Caco-2 (cell line): ENCODE results near the gene LRP1B. TPM values are rescaled to one million over a fixed set of nuclear protein-coding genes. Genes with fewer than 3 reads are reported as not detected.

ENCODE experiments used
- BruUV-seq: library from RNA; stranded (reverse); fragments of 400-500 nt; replicated peaks from 2 replicates; lab custom pipeline; 2021; lab: Mats Ljungman, UMichigan
- CTCF ChIA-PET: fragments of 300-600 bp; sonication (Branson Sonifier 250); formaldehyde crosslinking; loops from one replicate; lab custom pipeline; 2022; ENCODE audit warnings: antibody characterized with exemption; lab: Charles Lee
- POLR2A ChIA-PET: fragments of 300-600 bp; sonication (Branson Sonifier 250); formaldehyde crosslinking; loops from one replicate; lab custom pipeline; 2022; ENCODE audit warnings: antibody characterized with exemption; lab: Charles Lee
- DNase-seq, 2 experiments: peaks; one replicate each; pipeline versions ENCODE4 v3.0.0 to v3.0.0-alpha.2; 2020 to 2022
- H3K27me3 ChIP-seq: replicated peaks from 2 replicates; pipeline ENCODE4 v1.6.0; 2011; ENCODE audit warnings: low read length; ENCODE audit not compliant: control insufficient read depth, insufficient read depth
- H3K36me3 ChIP-seq: 2 replicates; pipeline ENCODE4 v1.5.1; 2011; ENCODE audit warnings: low read length; ENCODE audit not compliant: control insufficient read depth, insufficient read depth
- H3K4me1 ChIP-seq: fragments of 250-450 bp; sonication (Bioruptor Pico); 2 replicates; pipeline ENCODE4 v1.5.1; 2020; ENCODE audit warnings: mild to moderate bottlenecking
- H3K4me3 ChIP-seq: 2 replicates; pipeline ENCODE4 v1.5.1; 2011; ENCODE audit warnings: low read depth, mild to moderate bottlenecking, control low read depth, low read length
- H3K9me3 ChIP-seq: fragments of 250-450 bp; sonication (Bioruptor Pico); 2 replicates; pipeline ENCODE4 v1.5.1; 2020; ENCODE audit warnings: mild to moderate bottlenecking, moderate library complexity
- H3K27ac Mint-ChIP-seq: one replicate; pipeline ENCODE4 v1.8.0; 2022; ENCODE audit warnings: mixed read lengths; ENCODE audit not compliant: unreplicated experiment
- H3K27me3 Mint-ChIP-seq: one replicate; pipeline ENCODE4 v1.8.0; 2022; ENCODE audit warnings: mixed read lengths; ENCODE audit not compliant: insufficient read depth, unreplicated experiment
- H3K36me3 Mint-ChIP-seq: one replicate; pipeline ENCODE4 v1.8.0; 2022; ENCODE audit warnings: mild to moderate bottlenecking, mixed read lengths; ENCODE audit not compliant: insufficient read depth, unreplicated experiment
- H3K4me1 Mint-ChIP-seq: one replicate; pipeline ENCODE4 v1.8.0; 2022; ENCODE audit warnings: low read depth, mixed read lengths; ENCODE audit not compliant: unreplicated experiment
- H3K4me3 Mint-ChIP-seq: one replicate; pipeline ENCODE4 v1.8.0; 2022; ENCODE audit warnings: mild to moderate bottlenecking, moderate library complexity, mixed read lengths; ENCODE audit not compliant: unreplicated experiment
- H3K9me3 Mint-ChIP-seq: one replicate; pipeline ENCODE4 v1.8.0; 2022; ENCODE audit warnings: mixed read lengths; ENCODE audit not compliant: unreplicated experiment
- intact Hi-C: fragments of 100-400 bp; cut with micrococcal nuclease; formaldehyde crosslinking; loops from one replicate; pipeline ENCODE4 v1.10.0; 2022; ENCODE audit not compliant: unreplicated experiment
- total RNA-seq: library from RNA; stranded (reverse); gene quantifications from 2 replicates; pipeline ENCODE4 v1.2.3, GENCODE V29; 2022
- TF ChIP-seq, protein P1 (sequence below), 2 experiments: fragments of 200-600 bp in 1 of 2; IDR thresholded peaks; 1 replicate in 1 of 2; 2 replicates in 1 of 2; pipeline versions ENCODE4 v1.5.1 to v1.8.0; 2011 to 2022; ENCODE audit warnings: antibody characterized with exemption in 1 of 2, control low read depth in 1 of 2, inconsistent platforms in 1 of 2, low read depth in 1 of 2, low read length in 1 of 2, mild to moderate bottlenecking in 1 of 2, moderate library complexity in 1 of 2; ENCODE audit not compliant: insufficient read depth in 1 of 2, severe bottlenecking in 1 of 2, unreplicated experiment in 1 of 2

The LRP1B gene
- total RNA-seq, 1 experiment from 2014 or later = not detected

DNA sequence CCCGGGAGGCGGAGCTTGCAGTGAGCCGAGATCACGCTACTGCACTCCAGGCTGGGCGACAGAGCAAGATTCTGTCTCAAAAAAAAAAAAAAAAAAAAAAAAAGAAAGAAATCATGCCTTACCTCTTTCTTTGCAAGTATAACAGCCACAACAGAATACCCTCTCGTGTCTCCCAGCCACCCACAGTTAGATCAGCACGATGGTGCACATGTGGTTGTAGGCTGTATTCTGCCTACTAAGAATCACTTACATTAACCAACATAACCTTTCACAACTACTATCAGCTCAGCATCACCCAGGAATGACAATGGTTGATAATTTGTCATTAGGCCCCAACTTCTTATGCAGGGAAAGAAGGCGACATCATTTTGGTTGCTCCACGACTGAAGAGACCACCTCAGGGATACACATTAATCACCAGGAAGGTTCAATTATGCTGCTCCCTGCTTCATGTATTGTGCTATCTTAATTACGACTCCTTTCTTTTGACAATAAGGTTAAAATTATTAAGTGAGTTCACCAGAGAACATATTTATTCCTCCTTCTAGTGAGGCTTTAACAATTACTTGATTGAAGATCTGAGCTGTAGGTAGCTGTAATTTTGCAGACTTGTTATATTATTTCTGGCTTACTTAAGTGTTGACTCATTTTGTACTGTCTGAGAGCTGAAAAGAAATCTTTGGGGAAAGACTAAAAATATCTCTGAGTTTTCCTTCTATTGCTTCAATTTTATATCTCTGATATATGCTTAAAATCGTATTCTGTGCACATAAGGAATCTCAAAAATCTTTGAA, 120.1 kb downstream of the LRP1B start:
- no peak for DNase-seq
- Mint-ChIP-seq H3K9me3 (no peaks in the 10 kb centered on the region), H3K4me3 (no peak overlapping the region), H3K27ac (no peak overlapping the region), H3K36me3 (no peaks in the 10 kb centered on the region), H3K4me1 (no peaks in the 10 kb centered on the region), H3K27me3 (peaks cover 3% of the 10 kb centered on the region)
- ChIA-PET CTCF (no interaction called here), POLR2A (no interaction called here)
- intact Hi-C loops = no loop called here
- Histone ChIP-seq H3K4me1 (peaks cover 13% of the 10 kb centered on the region), H3K27me3 (no peaks in the 10 kb centered on the region), H3K36me3 (no peaks in the 10 kb centered on the region), H3K9me3 (no peaks in the 10 kb centered on the region), H3K4me3 (no peak overlapping the region)
- no TSS peak for BruUV-seq
- TF ChIP-seq, protein P1, sequence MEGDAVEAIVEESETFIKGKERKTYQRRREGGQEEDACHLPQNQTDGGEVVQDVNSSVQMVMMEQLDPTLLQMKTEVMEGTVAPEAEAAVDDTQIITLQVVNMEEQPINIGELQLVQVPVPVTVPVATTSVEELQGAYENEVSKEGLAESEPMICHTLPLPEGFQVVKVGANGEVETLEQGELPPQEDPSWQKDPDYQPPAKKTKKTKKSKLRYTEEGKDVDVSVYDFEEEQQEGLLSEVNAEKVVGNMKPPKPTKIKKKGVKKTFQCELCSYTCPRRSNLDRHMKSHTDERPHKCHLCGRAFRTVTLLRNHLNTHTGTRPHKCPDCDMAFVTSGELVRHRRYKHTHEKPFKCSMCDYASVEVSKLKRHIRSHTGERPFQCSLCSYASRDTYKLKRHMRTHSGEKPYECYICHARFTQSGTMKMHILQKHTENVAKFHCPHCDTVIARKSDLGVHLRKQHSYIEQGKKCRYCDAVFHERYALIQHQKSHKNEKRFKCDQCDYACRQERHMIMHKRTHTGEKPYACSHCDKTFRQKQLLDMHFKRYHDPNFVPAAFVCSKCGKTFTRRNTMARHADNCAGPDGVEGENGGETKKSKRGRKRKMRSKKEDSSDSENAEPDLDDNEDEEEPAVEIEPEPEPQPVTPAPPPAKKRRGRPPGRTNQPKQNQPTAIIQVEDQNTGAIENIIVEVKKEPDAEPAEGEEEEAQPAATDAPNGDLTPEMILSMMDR (IDR thresholded peaks at IDR 0.05; ENCODE audit: insufficient read depth in 1 of 2, low read depth in 1 of 2, low read length in 1 of 2, severe bottlenecking in 1 of 2, unreplicated experiment in 1 of 2) = no peak

DNA sequence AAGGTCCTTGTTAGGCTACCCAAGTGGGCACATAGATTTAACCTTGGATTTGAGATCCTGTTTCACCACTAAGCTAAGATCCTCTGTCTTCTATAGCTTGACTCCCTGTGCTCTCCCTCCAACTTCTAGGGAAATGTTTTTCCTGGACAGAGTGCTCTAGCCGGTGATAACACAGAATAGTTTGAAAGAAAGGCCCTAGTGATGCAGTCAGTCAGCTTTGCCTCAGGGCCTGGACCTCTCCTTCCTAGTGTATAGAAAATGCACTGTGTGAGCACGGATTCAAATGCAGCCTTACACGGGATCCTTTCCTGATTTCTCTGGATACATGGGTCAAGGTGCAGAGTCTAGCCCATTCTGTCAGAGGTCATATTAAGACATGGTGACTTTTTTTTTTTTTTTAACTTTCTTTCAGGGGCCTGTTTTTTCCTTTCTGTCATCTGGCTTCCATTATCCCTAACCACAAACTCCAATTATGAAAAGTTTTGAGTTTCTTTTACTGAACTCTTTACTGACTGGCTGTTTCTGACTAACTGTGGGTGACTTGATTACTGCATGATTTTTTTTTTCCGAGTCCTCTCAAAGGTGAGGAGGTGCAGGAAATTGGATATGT, 122.6 kb downstream of the LRP1B start:
- TF ChIP-seq, protein P1 (IDR thresholded peaks at IDR 0.05; ENCODE audit: insufficient read depth in 1 of 2, low read depth in 1 of 2, low read length in 1 of 2, severe bottlenecking in 1 of 2, unreplicated experiment in 1 of 2) = no peak
- no TSS peak for BruUV-seq
- no peaks in the 10 kb centered on the region for H3K4me1 Mint-ChIP-seq
- H3K9me3 Mint-ChIP-seq = no peaks in the 10 kb centered on the region
- Histone ChIP-seq H3K9me3 (no peaks in the 10 kb centered on the region), H3K4me1 (0 out of 2 replicates have a peak, but pooled peaks cover 5% of the 10 kb centered on the region), H3K4me3 (no peak overlapping the region), H3K36me3 (no peaks in the 10 kb centered on the region), H3K27me3 (no peaks in the 10 kb centered on the region)
- intact Hi-C loops = no loop called here
- DNase-seq = no peak
- CTCF ChIA-PET = no interaction called here
- H3K27me3 Mint-ChIP-seq = peaks cover 5% of the 10 kb centered on the region
- no peak overlapping the region for H3K4me3 Mint-ChIP-seq
- no peak overlapping the region for H3K27ac Mint-ChIP-seq
- H3K36me3 Mint-ChIP-seq = no peaks in the 10 kb centered on the region
- POLR2A ChIA-PET = no interaction called here

DNA sequence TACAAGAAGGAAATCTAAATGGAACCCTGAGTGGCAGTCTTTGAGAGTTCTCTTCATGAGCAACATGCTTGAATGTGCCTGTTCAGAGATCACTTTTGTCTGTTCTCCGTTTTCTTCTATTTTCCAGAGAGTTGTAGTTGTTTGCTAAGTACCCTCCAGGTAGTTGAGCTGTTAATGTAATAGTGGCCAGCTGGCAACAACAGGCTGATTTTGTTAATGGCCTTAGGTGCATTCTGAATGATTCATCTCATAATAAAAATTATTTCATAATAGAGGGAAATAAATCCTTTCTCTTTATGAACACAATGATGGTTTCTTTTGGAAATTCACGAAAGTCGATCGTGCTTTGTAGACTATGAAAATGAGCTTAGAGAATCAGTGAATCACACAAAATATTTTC, 136.8 kb downstream of the LRP1B start:
- H3K36me3 Mint-ChIP-seq = no peaks in the 10 kb centered on the region
- CTCF ChIA-PET = no interaction called here
- DNase-seq = no peak
- TF ChIP-seq, protein P1 (IDR thresholded peaks at IDR 0.05; ENCODE audit: insufficient read depth in 1 of 2, low read depth in 1 of 2, low read length in 1 of 2, severe bottlenecking in 1 of 2, unreplicated experiment in 1 of 2) = no peak
- H3K4me1 ChIP-seq = no peaks in the 10 kb centered on the region
- no peak overlapping the region for H3K27ac Mint-ChIP-seq
- no peaks in the 10 kb centered on the region for H3K36me3 ChIP-seq
- no peak overlapping the region for H3K4me3 Mint-ChIP-seq
- no peaks in the 10 kb centered on the region for H3K9me3 Mint-ChIP-seq
- no peak overlapping the region for H3K4me3 ChIP-seq
- H3K27me3 ChIP-seq = no peaks in the 10 kb centered on the region
- H3K4me1 Mint-ChIP-seq = no peaks in the 10 kb centered on the region
- BruUV-seq = no TSS peak
- H3K9me3 ChIP-seq = no peaks in the 10 kb centered on the region
- no peaks in the 10 kb centered on the region for H3K27me3 Mint-ChIP-seq
- intact Hi-C loops = no loop called here
- POLR2A ChIA-PET = no interaction called here
